Neural progenitor cell (in vitro differentiated cells): ENCODE results near the gene NRG2. TPM values are rescaled to one million over a fixed set of nuclear protein-coding genes. Genes with fewer than 3 reads are reported as not detected.

Source experiments
- DNase-seq: peaks from one replicate; pipeline ENCODE4 v3.0.0-alpha.2; 2016; ENCODE audit warnings: low spot score
- H2AFZ ChIP-seq: fragments of 200-600 bp; sonication (generic); replicated peaks from 2 replicates; pipeline ENCODE4 v1.6.1; 2016; ENCODE audit warnings: antibody characterized with exemption
- H3F3A ChIP-seq: fragments of 200-600 bp; sonication (generic); 2 replicates; pipeline ENCODE4 v1.6.1; 2016; ENCODE audit warnings: antibody characterized with exemption, low read depth
- H3K27ac ChIP-seq: fragments of 200-600 bp; sonication (generic); 2 replicates; pipeline ENCODE4 v1.5.1; 2016; ENCODE audit warnings: mild to moderate bottlenecking
- H3K27me3 ChIP-seq: fragments of 200-600 bp; sonication (generic); 2 replicates; pipeline ENCODE4 v1.6.1; 2016; ENCODE audit warnings: mild to moderate bottlenecking, moderate library complexity
- H3K36me3 ChIP-seq: fragments of 200-600 bp; sonication (generic); 2 replicates; pipeline ENCODE4 v1.5.1; 2016
- H3K4me1 ChIP-seq: fragments of 200-600 bp; sonication (generic); 2 replicates; pipeline ENCODE4 v1.6.1; 2016; ENCODE audit warnings: mixed run types
- H3K4me2 ChIP-seq: fragments of 200-600 bp; sonication (generic); 2 replicates; pipeline ENCODE4 v1.6.1; 2016
- H3K4me3 ChIP-seq: fragments of 200-600 bp; sonication (generic); 2 replicates; pipeline ENCODE4 v1.5.1; 2016
- H3K79me2 ChIP-seq: fragments of 200-600 bp; sonication (generic); 2 replicates; pipeline ENCODE4 v1.6.1; 2016; ENCODE audit warnings: low read depth
- H3K9ac ChIP-seq: fragments of 200-600 bp; sonication (generic); 2 replicates; pipeline ENCODE4 v1.6.1; 2016
- H3K9me3 ChIP-seq: fragments of 200-600 bp; sonication (generic); 2 replicates; pipeline ENCODE4 v1.5.1; 2016; ENCODE audit warnings: low read depth
- H4K20me1 ChIP-seq: fragments of 200-600 bp; sonication (generic); 2 replicates; pipeline ENCODE4 v1.6.1; 2016; ENCODE audit warnings: low read depth
- H3K27ac Mint-ChIP-seq: 3 replicates; pipeline ENCODE4 v1.8.0; 2021; ENCODE audit warnings: mixed read lengths
- H3K27me3 Mint-ChIP-seq: 2 replicates; pipeline ENCODE4 v1.8.0; 2022; ENCODE audit warnings: low read depth, mild to moderate bottlenecking, inconsistent platforms, moderate library complexity, mixed read lengths; ENCODE audit not compliant: insufficient read depth
- H3K36me3 Mint-ChIP-seq: 3 replicates; pipeline ENCODE4 v1.8.0; 2021; ENCODE audit warnings: mixed read lengths
- H3K4me1 Mint-ChIP-seq: 3 replicates; pipeline ENCODE4 v1.8.0; 2021; ENCODE audit warnings: mixed read lengths
- H3K4me3 Mint-ChIP-seq: 3 replicates; pipeline ENCODE4 v1.8.0; 2021; ENCODE audit warnings: mild to moderate bottlenecking, moderate library complexity, mixed read lengths
- H3K9me3 Mint-ChIP-seq: 3 replicates; pipeline ENCODE4 v1.8.0; 2020; ENCODE audit warnings: mixed read lengths
- EZH2 ChIP-seq: fragments of 200-600 bp; sonication (generic); IDR thresholded peaks from 2 replicates; pipeline ENCODE4 v1.6.1; 2017; ENCODE audit warnings: antibody characterized with exemption, mild to moderate bottlenecking, moderate library complexity
- EZH2phosphoT487 ChIP-seq: fragments of 200-600 bp; sonication (generic); IDR thresholded peaks from 2 replicates; pipeline ENCODE4 v1.6.1; 2017; ENCODE audit warnings: antibody characterized with exemption
- total RNA-seq: library from RNA; depleted of rRNA; stranded (reverse); fragments of >200 nt; gene quantifications from 2 replicates; pipeline ENCODE4 v1.2.3, GENCODE V29; 2015; ENCODE audit warnings: low replicate concordance
- TF ChIP-seq, protein P1 (sequence below): fragments of 200-600 bp; sonication (generic); IDR thresholded peaks from 2 replicates; pipeline ENCODE4 v1.5.1; 2017; ENCODE audit warnings: antibody characterized with exemption, mild to moderate bottlenecking

The NRG2 gene
- total RNA-seq, 1 donor from 2014 or later: 0.13 TPM

DNA sequence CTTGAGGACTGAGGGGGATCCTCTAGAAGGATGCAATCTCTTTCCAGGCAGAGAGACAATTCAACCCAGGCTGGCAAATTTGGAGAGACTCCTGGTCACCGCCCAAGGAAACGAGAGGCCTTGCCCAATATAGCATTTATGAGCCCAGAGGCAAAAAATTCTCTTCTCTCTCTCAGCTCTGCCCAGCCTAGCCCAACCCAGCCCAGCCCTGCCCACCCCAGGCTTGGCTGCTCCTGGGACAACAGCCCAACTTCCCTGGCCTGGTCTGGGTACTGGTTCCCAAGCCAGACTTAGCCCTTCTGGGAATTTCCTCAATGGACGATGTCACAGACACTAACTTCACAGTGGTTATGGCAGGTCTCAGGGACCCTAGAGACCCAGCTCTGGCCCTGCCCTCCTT is 130.9 kb downstream of the NRG2 start:
- H3K27me3 ChIP-seq: peaks cover 13% of the 10 kb centered on the region
- no peak overlapping the region for H3K4me3 ChIP-seq
- H2AFZ ChIP-seq: no peak overlapping the region
- H3K9ac ChIP-seq: no peak overlapping the region
- no peak overlapping the region for H3K27ac ChIP-seq
- no peaks in the 10 kb centered on the region for H4K20me1 ChIP-seq
- Mint-ChIP-seq H3K27me3 (peaks cover 15% of the 10 kb centered on the region), H3K36me3 (no peaks in the 10 kb centered on the region), H3K4me1 (no peaks in the 10 kb centered on the region), H3K27ac (no peak overlapping the region), H3K4me3 (no peak overlapping the region), H3K9me3 (no peaks in the 10 kb centered on the region)
- no peaks in the 10 kb centered on the region for H3K9me3 ChIP-seq
- no peak overlapping the region for H3K4me2 ChIP-seq
- no peaks in the 10 kb centered on the region for H3K36me3 ChIP-seq
- no peaks in the 10 kb centered on the region for H3K79me2 ChIP-seq
- H3F3A ChIP-seq: no peaks in the 10 kb centered on the region
- H3K4me1 ChIP-seq: no peaks in the 10 kb centered on the region
- TF ChIP-seq EZH2: no peak
- TF ChIP-seq, protein P1, sequence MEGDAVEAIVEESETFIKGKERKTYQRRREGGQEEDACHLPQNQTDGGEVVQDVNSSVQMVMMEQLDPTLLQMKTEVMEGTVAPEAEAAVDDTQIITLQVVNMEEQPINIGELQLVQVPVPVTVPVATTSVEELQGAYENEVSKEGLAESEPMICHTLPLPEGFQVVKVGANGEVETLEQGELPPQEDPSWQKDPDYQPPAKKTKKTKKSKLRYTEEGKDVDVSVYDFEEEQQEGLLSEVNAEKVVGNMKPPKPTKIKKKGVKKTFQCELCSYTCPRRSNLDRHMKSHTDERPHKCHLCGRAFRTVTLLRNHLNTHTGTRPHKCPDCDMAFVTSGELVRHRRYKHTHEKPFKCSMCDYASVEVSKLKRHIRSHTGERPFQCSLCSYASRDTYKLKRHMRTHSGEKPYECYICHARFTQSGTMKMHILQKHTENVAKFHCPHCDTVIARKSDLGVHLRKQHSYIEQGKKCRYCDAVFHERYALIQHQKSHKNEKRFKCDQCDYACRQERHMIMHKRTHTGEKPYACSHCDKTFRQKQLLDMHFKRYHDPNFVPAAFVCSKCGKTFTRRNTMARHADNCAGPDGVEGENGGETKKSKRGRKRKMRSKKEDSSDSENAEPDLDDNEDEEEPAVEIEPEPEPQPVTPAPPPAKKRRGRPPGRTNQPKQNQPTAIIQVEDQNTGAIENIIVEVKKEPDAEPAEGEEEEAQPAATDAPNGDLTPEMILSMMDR: no peak
- TF ChIP-seq EZH2phosphoT487: no peak
- DNase-seq: no peak

DNA sequence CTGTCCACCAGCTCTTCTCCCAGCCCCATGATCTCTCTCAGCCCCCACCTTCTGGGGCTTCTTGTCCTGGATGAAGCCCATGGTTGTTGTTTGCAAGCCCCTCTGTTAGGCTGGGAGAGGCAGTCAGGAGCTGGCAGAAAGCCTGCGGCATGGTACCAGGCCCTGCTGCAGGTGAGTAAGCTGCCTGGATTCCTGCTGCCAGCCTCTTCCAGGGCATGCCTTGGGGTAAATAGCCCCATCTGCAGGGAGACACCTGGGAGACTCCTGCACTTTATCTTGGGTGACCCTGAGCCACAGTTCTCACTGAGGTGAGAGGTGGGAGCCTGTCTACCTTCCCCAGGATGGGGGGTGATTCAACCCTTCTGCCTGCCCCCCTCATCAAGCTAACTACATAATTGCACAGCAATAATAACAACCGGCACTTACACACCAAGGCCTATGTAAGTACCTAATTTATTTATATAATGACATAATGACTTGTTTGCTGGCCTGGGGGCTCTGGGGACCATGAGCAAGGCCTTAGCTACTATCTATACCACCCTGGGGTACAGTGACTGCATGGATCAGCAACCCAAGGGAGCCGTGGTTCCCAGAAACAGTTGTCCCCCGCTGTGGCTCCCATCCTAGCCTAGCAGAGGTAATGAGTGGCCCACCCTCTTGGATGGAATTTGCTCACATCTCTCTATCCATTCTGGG is 131.5 kb downstream of the NRG2 start:
- H3K4me2 ChIP-seq: no peak overlapping the region
- H3K27ac ChIP-seq: no peak overlapping the region
- Mint-ChIP-seq H3K27me3 (peaks cover 15% of the 10 kb centered on the region), H3K27ac (no peak overlapping the region), H3K36me3 (no peaks in the 10 kb centered on the region), H3K9me3 (no peaks in the 10 kb centered on the region), H3K4me1 (no peaks in the 10 kb centered on the region), H3K4me3 (no peak overlapping the region)
- DNase-seq: no peak
- H4K20me1 ChIP-seq: no peaks in the 10 kb centered on the region
- H3K4me1 ChIP-seq: no peaks in the 10 kb centered on the region
- no peak overlapping the region for H2AFZ ChIP-seq
- H3K27me3 ChIP-seq: peaks cover 19% of the 10 kb centered on the region
- no peaks in the 10 kb centered on the region for H3K79me2 ChIP-seq
- no peaks in the 10 kb centered on the region for H3F3A ChIP-seq
- no peak overlapping the region for H3K9ac ChIP-seq
- no peak overlapping the region for H3K4me3 ChIP-seq
- no peak for TF ChIP-seq EZH2phosphoT487
- TF ChIP-seq, protein P1: no peak
- no peak for TF ChIP-seq EZH2
- H3K36me3 ChIP-seq: no peaks in the 10 kb centered on the region
- no peaks in the 10 kb centered on the region for H3K9me3 ChIP-seq

DNA sequence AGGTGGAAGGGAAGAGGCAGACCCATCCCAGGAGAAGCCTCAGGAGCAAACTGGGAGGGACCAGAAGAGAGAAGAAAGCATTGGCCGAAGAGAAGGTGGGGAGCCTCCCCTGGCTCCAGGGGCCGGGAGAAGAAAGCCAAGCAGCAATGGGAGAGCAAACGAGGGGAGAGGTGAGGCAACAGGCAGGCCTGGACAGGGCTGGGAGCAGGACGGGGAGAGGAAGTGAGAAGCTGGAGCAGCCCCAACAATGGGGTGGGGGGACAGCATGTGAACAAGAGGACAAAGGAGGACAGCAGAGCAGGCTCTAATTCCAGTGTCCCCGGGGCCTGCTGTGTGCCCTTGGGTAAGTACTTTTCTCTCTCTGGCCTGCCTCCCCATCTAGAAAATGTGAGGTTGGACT is 132.2 kb downstream of the NRG2 start:
- no peak overlapping the region for H3K27ac Mint-ChIP-seq
- Histone ChIP-seq H3K4me2 (no peak overlapping the region), H3K36me3 (no peaks in the 10 kb centered on the region), H3K9me3 (no peaks in the 10 kb centered on the region), H3K79me2 (no peaks in the 10 kb centered on the region), H3K4me1 (no peaks in the 10 kb centered on the region), H3K9ac (no peak overlapping the region), H3K27me3 (peaks cover 25% of the 10 kb centered on the region), H3K4me3 (no peak overlapping the region), H4K20me1 (no peaks in the 10 kb centered on the region), H3F3A (no peaks in the 10 kb centered on the region), H2AFZ (no peak overlapping the region), H3K27ac (no peak overlapping the region)
- H3K9me3 Mint-ChIP-seq: no peaks in the 10 kb centered on the region
- H3K4me1 Mint-ChIP-seq: no peaks in the 10 kb centered on the region
- H3K4me3 Mint-ChIP-seq: no peak overlapping the region
- TF ChIP-seq, protein P1: no peak
- TF ChIP-seq EZH2 (no peak), EZH2phosphoT487 (no peak)
- no peak for DNase-seq
- H3K36me3 Mint-ChIP-seq: no peaks in the 10 kb centered on the region
- peaks cover 15% of the 10 kb centered on the region for H3K27me3 Mint-ChIP-seq
